ENCODE measurements around the gene SORL1.

SORL1 gene

DNA sequence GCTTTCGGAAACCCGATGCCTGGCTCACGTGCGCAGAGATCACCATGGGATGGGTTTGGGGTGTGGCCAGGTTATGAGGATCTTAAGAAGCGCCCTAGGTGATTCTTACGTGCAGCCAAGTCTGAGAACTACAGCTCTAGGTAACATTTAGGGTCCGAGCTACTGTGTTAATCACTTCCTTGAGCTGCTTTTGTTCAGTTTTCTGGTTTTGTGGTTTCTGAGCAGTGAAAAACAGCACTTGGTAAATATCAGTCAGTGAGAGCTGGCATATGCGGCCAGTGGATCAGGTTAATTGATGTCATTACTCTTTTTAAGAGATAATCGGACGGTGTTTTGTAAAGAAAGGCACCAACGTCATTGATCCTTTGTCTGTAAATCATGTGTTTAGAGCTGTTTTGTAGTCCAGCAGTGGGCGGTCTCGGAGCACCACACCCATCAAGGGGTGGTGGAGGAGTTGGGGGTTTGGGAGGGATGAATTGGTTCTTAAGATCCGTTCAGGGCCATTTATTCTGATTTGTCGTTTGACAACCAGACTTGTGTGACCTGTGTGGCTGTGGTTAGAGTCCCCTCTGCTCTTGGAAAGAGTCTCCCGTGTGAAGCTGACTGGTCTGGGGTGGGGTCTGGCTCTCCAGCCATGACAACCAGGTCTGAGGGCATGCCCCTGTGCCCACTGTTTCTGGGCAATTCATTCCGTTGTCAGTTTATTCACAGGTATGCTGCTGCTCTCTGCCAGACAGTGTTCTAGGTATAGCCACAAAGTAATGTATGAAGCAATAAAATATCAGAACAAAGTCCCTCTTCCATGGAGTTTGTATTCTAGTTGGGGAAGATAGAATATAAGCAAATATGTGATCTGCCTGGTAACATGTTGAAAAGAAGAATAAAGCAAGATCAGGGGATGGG is 62.6 kb downstream of the SORL1 start:
- DNase-seq: peak; percentile 93

DNA sequence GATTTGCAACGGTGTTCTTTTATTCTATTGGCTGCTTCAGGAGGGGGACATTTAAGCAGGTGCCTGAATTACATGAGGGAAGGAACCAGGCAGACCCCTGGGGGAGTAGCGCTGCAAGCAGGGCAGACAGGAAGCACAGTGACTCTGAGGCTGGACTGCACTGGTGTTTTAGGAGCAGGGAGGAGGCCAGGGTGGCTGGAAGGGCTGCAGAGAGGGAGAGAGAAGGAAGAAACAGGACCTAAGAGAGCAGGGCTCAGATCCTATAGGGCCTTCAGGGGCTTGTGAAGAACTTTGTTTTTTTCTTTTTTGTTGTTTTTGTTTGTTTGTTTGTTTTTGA is 63.2 kb downstream of the SORL1 start:
- DNase-seq: peak; percentile 77

DNA sequence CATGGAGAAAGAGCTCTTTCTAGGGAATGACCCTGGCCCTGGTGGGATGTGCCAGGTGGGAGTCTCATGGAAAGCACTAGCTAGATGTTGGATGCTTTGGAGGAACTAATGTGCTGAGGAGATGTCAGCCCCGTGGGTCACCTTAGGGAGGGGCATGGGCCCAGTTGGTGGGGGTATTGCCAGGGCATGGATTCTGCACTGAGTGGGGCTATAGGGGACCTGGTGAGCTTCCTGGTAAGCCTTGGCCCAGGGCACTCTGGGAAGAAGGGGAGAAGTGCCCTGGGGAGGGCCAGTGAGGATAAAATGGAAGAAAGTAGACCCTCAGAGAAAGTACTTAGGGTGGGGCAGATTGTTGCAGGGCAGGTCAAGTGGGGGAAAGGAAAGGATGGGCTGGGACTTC is 65.9 kb downstream of the SORL1 start:
- DNase-seq: no peak

DNA sequence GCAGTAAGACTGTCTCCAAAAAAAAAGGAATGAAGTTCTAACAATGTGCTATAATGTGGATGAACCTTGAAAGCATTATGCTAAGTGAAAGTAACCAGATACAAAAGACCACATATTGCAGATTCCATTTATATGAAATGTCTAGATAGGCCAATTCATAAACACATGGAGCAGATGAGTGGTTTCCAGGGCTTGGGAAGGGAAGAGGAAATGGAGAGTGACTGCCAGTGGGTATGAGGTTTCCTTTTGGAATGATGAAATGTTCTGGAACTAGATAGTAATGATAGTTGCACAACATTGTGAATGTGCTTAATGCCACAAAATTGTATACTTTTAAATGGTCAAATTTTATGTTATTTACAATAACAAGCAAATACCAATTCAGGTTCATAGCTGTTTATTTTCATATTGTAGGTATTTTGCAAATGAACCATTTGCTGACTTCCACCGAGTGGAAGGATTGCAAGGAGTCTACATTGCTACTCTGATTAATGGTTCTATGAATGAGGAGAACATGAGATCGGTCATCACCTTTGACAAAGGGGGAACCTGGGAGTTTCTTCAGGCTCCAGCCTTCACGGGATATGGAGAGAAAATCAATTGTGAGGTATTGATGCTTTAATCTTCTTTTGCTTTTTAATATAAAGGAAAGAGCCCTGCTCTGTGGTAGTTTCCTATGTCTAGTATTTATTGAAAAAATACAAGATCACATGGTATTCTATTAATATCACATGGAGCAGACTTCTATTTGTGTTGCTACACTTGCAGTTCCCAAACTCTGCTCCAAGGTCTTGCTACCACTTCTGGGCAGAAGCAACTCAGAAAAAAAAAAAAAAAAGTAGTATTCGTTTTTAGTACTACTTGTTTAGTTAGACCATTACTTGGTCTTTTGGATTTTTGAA is 68.4 kb downstream of the SORL1 start:
- DNase-seq: no peak

DNA sequence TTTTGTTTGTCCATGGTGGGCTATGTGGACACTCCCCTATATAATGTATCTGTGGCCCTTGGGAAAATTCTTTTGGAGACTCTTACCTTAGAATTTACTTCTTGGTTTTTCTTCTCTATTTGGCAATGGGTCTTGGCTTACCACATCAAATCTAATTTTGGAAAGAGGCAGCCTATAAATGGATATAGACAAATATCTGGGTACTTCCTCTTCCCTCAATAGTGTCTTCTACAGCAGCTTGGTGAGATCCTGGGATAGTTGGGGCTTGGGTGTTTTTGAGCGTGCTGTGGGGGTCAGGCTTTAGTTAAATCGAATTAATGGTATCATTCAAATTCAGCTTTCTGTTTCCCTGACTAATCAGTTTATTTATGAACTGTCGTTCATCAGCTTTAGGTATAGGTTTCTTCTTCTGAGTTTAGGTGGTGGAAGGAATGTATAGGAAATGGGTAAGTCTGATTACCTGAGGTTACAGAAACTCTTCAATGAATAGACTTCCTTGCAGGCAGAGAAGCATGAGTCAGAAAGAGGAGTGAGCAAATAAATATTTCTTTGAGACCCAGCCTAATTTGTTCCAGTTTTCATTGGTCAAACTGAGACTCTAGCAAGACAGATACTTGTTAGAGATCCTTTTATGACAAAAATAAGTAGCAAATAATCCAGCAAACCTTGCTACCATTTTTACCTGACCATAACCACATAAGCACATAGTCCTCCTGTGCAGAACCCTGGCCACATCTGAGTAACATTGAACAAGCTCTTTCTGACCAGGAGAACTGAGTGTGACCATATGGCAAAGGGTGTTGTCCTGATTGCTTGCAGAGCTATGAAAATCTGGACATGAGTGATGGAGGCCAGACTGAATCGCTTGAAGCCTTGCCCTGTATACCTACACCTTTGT is 69.3 kb downstream of the SORL1 start:
- DNase-seq: peak; percentile 25

DNA sequence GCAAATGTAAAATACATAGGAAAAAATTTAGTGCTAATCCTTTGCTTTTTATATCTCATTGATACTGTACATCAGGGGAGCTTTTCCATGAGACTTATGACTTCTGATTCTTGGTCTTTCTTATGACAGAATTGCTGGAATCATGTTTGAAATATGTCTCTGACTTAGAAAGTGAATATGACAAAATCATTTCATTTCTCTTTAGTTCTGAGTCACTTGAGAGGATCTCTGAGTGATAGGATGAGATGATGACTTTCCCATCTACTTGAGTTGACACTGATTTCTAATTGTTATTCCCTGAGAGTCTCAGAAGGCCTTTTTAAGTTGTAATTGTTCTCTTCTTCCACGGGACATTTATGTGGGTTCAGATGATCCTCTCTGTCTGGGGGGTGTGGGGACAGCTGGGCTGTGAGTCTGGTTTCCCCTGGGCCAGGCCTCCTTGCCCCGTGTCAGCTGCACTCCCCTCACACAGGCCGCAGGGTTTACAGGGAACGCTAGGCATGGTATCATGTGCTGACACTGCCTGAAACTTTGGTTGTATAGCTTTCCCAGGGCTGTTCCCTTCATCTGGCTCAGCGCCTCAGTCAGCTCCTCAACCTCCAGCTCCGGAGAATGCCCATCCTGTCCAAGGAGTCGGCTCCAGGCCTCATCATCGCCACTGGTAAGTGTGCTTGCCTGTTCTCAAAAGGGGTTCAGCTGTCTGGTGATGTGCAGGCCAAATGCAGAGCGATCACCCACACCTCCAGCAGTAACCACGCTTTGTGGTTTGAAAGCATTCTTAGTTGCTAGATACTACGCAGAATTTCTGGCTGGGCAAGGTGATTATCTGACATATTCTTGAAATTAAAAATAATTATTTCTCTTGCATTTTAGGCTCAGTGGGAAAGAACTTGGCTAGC is 70.2 kb downstream of the SORL1 start:
- DNase-seq: no peak

DNA sequence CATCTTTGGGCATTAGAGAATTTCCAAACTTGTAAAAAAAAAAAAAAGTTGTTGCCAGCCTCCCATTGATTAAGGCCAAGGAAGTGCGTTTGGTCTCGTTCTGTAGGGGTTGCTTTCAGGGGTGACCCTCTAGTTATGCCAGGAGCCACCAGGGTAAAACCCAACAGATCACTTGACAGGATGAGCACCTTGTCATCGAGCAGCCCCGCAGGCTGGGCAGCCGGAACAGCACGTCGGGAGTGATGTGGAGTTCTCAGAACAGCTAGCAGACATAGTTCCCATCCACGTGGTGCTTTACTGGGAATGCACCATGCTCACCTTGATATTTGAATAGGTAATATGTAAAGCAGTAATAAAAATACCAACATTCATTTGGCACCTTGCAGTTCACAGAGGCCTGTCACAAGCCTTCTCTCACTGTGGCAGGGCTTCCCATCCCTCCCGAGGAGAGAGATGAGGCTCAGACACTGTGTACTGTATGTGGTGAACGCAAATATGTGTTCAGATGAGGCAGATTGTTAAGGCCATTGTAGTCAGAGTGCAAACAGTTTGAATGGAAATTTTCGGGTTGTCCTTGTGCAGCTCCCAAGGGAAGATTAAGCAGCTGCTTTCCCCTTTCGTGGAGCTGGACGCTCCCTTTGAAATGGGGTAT is 71.6 kb downstream of the SORL1 start:
- DNase-seq: peak; percentile 90

DNA sequence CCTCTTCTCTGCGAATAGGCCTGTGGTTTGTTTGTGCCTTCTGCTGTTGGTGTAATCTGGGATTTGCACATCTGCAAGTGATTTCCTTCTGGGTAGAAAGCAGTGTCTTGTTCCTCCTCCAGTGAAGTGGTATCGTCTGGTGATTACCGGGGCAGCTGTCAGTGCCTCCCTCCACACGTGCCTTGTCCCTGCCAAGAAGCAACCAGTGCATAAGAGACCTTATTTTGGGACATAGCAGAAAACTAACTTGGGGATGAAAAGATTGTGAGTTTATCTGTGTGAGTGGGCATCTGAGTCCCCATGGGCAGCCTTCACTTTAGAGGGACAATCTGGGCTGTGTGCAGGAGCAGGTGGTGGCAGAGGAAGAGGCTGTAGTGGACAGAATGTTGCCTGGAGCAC is 72.1 kb downstream of the SORL1 start:
- no peak for DNase-seq

DNA sequence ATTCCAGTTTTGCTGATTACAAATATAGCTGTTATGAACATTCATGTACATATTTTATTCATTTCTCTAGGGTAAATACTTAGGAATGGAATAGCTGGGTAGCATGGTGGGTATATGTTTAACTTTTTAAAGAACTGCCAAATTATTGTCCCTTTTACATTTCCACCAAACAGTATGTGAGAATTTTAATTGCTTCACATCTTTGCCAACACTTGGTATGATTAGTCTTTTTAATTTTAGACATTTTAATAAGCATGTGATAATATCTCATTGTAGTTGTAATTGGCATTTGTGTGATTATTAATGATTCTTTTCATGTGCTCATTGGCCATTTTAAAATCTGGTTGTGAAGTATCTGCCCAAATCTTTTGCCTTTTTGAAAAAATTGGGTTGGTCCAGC is 73.3 kb downstream of the SORL1 start:
- DNase-seq: no peak

DNA sequence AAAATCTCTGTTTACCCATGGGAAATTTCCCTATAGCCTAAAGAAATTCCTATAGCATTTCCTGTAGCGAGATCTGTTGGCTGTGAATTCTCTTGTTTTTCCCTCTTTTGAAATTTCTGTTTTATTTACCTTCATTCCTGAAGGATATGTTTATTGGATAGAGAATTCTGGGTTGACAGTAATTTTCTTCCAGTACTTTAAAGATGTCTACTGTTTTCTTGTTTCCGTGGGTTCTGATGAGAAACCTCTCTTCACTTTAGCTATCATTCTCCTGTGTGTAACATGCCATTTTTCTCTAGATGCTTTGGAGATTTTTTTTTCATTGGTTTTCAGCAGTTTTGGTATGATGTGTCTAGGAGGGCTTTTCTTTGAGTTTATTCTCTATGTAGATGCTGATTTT is 78.1 kb downstream of the SORL1 start:
- no peak for DNase-seq

DNA sequence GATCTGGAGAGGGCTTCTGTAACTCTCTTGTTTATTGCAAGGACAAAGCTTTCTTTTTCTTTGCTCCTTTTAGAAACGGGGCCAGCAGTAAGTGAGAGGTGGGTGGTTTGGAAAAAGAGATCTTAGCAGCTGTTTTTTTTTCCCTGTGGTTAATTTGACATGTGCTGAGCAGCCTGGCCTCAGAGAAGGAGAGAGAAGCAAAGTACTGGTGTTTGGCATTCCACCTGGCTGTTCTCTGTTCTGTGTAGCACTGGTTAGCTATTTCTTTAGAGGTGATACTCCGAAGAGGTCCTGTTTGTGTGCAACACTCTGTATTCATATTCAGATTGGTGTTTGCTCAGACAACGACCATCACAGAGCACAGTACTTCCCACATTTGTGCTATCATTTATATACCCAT is 81.5 kb downstream of the SORL1 start:
- peak; percentile 36 for DNase-seq

DNA sequence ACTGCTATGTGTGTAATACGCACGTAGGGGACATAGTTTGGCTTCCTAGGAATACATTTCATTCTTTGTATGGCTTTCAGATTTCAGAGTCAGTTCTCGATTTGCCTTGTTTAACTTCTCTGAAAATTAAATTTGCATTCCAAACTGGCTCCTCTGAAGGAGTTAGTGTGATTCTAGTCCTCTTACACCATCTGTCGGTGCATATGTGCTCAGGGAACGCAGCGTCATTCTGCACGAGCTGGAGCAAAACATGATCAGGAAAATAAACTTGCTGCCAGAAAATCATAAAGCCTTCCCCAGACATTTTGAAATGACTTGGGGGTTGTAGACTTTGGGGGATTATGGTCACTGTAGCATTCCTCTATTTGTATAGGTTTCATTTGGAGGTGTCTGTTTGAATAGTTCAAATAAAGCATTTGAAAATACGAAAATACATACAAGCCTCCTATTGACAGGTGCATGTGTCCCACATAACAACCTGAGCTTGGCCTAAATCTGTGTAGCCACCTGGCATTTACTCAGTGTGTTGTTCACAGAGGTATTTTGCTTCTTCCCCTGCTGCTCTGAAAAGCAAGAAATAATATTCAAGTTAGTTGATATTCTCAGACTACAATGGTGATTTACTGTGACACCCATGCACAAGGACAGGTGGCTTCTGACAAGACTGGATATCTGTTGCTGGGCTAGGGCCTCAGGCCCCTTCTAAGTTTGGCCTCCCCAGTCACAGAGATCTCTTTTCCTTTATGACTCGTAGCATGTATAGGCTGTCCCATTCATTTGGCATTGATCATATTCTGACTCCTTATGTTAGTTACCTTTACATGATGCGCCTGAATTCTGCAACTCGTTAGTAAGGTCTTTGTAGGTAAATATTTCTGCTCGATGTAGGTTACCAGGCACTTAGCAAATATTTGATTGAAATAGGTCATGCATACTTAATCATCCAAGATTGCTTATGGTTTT is 82.3 kb downstream of the SORL1 start:
- DNase-seq: peak; percentile 46

DNA sequence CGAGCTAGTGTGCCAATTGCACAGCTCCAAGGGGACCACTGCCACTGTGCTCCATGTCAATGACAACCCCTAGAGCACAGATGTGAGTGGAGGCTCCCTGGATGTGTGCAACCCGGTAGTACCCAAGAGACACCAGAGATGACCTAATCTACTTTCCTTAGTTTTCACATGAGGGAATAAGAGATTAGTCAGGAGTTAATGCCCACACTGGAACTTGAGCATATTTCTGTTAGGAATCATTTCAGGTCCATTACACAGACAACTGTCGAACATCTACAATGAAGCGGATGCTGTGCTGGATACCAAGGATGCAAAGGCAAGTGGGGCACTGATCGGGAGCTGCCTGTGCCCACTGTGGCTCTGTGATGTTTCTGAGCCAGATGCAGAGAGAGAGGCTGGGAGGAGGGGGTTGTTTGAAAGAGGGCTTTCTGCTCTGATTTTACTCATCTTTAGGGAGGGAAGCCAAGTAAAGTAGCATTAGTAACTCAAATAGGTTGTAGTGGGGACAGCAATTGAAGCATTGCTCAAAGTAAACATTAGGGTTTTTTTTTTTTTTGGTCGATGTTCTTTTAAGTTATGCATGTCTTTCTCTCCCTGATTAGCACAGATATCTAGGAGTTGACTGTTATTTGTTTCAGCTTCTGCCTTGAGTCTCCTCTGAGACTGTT is 83.1 kb downstream of the SORL1 start:
- no peak for DNase-seq

DNA sequence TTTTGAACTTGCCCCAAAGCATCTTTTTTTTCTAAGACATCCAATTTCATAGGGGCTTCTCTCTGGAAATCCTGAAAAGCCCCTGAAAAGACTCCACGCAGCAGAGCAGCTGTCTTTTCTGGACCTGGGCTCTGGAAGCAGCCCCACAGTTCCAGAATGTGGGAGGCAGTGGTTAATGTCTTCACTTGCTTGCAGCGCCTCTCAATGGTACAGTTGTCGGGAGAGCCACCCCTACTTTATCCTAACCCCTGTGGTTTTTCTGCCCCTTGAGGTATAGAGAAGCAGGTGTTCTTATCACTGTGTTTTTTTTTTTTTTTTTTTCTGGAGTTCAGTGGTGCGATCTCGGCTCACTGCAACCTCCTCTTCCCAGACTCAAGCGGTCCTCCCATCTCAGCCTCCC is 84.0 kb downstream of the SORL1 start:
- DNase-seq: no peak

DNA sequence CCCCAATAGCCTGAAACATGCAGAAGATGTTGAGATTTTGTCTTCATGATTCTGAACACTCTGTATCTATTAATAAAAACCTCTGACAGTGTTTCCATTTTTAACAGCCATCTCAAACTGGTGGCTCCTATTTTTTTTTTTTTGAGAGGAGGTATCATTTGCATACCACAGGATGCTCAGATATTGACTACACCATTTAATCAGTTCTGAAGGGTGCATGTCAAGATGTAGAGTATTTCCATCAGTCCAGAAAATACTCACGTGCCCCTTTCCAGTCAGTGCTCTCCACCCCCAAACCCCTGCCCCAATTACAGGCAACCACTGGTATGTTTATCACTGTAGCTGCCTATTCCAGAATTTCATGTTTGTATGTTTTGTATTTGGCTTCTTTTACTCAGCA is 85.9 kb downstream of the SORL1 start:
- DNase-seq: no peak

DNA sequence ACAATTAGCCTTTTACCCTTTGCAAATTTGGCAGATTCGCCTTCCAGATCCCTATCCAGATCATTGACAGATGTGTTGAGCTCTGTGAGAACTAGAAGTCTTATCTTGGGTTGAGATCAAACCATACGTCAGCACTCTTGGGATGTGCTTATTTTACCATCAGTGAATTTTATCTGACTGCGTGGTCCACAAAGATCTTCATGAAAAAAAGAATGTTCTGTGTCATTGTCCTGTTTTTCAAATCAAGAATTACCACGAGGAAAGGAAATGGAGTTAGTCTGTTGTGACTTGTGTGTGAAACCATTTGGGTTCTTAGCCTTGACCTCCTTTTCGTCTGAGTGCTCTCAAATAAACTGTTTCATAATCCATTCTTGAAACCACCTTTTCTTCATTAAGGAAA is 86.9 kb downstream of the SORL1 start:
- DNase-seq: no peak

DNA sequence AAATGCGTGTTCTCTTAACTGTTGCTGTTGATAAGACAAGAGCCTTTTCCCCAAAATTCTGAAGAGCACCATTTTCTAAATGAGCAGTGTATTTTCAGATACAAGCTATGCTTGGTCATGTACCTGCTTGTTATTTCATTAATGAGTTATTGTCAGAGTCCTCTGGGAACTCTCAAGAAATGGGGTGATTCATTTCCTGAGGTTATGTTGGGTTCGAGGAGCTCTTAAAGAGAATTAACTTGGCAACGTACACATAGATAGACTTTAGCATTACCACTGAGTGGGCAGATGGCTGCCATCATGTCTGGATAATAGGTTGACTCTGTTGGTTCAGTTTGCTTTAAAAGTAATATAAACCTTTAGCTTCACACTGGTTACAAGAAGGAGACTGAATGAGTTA is 88.5 kb downstream of the SORL1 start:
- peak; percentile 28 for DNase-seq

DNA sequence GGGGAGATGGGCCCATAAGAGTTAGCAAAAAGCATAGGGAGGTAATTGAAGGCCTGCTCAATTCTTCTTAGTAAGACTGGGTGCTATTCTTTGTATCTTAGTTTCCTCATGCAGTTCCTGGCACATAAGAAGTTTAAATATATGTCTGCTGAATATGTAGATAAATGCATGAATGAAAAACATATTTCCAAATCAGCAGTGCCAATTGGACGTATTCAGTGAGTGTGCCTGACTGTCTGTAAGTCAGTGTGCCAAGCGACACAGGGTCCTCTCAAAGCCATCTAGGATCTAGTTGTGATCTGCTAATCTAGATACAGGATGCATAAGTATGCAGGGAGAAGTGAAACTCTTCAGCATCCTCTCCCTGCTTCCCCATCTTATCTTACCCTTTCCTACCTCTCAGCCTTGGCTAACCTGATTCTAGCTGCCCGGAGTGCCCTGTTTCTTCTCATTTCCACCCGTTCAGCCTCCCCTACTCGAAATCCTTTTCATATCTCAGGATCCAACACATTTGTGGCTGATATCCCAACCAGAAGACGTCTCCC is 91.8 kb downstream of the SORL1 start:
- DNase-seq: no peak

DNA sequence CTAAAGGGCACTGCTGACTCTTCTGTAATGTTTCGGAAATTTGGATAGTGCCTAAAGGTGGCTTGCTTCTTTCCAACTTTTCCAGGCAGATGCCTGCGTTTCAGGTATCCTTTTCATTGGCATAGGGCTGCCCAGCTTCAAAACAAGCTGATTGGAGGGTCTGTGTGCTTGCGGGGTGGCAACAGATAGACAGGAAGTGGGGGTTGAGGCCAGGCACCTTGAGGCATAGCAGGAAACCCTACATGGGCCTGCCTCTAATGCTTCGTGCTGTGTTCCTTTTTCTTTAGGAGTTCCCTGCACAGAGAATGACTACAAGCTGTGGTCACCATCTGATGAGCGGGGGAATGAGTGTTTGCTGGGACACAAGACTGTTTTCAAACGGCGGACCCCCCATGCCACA is 92.8 kb downstream of the SORL1 start:
- no peak for DNase-seq

All from NCI-H69 (cell line).